Hepatic stellate cell (primary cell): Measurements from ENCODE around the gene TMEM132D.

Source experiments
- DNase-seq: peaks from one replicate; pipeline ENCODE4 v3.0.0; 2011; ENCODE audit warnings: low spot score

The TMEM132D gene

DNA sequence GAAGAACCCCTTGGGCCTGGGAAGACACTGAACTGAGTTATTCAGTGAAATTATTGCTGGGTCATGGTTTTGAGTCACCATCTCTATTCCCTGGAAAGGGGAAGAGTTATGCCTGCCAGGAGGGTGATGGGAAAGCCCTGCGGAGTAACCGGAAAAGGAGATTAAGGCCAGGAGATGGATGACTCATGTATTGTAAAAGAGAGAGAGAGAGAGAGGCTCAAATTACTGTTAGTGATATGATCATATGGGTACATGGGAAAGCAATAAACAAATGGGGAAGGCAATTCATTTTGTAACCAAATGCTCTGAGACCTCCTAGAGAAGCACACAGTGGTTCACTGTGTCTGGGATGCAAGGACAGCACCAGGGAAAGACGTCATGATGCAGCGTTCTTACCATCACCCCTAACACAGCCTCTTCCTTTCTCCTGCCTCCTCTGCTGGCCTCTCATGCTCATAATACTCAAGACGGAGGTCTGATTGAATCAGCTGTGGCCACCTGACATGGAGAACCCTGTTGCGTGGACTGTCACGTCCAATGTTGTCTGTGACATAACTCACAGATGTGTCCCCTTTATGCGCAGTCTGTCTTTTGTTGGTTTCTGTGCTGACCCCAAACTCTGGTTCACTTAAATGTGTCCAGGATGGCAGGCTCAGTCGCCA is 243.7 kb downstream of the TMEM132D start:
- DNase-seq, result no peak

DNA sequence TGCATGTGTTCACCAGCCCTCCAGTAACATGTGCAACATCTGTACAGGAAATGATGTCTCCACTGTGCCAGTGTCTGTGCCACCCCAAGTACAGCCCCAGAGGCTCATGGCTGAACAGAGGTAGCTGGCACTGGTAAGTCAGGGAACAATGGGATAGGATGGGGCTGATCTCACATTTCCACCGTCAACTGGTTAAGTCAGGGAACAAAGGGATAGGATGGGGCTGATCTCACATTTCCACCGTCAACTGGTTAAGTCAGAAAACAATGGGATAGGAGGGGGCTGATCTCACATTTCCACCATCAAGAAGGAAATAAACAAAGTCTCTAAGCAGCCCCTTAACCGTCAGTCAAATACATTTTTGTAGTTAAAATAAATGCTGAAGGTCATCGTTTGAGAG is 246.6 kb downstream of the TMEM132D start:
- no peak for DNase-seq

DNA sequence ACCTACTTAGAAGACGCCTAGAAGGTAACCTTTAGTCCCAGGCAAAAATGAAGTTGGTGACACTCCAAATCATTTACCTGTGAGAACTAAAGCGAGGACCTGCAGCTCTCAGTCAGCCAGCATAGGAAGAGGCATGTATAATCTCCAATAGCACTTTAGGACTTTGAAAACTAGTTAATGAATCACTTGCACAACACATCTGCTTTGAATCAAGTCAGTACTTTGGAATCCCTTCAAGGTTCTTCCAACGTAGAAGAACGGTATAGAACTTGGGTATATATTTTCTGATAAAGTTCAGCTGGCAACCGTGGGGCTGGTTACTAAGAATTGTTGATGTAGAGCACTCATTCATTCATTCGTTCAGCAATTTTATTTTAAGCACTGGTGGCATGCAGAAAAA is 251.9 kb downstream of the TMEM132D start:
- DNase-seq, result no peak

DNA sequence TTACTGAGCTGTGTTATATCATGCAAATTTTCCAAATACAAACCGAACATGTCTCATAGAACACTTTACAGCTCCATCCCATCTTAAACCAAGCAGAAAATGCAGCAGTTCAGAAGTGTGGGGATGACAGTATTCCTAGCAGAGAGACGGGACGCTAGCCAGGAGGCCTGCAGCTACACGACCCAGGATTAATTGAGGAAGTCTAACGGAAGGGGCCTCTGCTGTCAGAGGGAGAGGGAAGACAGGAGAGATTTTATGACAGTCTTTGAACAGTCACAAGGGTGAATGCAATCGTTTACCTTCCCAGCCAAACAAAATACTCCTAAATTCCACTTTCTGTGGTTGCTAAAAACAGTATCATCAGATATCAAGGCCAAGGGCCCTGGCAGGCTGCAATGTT is 261.9 kb downstream of the TMEM132D start:
- DNase-seq, result no peak

DNA sequence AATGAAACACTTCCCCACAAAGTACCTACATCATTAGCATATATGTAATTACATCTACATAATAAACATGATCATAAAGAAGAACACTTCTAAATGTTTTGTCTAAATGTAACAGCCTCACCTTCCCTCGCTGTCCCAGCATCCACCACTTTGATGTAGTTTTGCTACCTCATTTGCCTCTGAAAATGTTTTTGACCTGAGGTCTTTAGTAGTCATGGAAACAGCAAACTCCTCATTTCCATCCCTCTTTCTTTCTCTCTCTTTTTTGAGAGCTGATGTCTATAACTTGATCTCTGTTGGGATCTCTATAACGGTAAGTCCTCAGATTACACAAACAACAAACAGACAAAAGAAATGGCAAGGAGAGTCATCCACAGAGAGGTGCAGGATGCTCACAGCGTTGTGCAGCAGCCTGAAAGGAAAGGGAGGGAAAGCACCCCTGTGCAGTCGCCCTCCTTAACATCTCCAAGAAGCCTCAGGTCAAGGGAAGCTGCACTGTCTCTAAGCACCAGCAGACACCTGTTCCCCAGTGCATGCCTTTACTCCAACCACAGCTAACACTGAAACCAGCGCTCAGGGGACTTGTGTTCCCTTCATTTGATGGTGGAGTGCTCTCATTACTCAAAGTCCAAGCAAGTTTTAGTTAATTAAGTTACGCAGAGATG is 268.7 kb downstream of the TMEM132D start:
- DNase-seq, result no peak

DNA sequence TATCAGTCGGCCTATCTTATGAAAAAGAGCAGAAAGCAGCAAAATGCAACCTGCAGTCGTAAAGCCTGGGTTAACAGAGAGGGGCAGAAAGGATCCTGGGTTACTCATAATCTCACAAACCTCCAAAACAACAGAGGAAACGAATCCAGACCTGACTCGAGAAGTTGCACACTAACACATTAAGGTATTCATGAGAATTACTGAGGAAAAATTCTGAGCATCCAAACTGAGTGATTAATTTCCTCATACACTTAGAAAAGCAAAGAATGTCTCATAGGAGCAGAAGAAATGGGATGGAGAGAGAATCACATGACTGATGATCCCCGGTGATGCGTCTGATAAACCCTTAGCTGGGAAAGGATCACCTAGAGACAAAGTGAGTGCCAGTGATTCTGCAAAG is 272.5 kb downstream of the TMEM132D start:
- no peak for DNase-seq

DNA sequence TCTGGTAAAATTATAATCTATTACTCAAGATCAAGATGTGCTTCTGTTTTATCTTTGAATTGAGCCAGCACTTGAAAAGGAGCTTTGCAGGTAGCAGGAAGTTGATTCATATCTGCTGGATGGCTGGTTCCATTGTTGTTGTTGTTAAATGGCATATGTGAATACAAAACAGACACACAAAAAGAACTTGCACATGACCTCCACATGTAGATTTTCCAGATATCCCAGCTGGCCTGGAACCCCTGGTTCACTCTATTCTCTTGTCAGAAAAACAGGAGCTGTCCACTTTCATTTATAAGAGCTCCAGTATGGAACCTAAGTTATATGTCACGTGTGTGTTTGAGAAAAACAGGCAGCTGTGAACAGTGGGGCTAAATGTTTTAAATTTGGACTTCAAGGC is 273.9 kb downstream of the TMEM132D start:
- DNase-seq, result no peak

DNA sequence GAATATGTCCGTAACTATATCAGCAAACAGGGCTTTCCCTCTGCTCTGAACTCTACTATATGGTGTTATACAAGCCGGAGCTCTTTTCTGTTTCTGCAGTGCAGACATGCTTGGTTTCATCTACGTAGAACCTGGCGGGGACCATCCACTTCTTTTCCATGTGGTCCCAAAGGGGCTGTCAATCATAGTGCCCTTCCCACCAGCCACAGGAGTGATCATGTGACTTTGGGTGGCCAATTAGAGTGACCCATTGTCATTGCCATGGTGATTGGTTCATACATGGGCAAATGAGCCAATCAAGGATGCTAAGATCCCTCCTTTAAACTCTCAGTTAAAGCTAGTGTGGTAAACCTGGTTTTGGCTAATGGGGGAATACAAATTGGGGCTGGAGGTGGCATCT is 281.3 kb downstream of the TMEM132D start:
- DNase-seq, result no peak

DNA sequence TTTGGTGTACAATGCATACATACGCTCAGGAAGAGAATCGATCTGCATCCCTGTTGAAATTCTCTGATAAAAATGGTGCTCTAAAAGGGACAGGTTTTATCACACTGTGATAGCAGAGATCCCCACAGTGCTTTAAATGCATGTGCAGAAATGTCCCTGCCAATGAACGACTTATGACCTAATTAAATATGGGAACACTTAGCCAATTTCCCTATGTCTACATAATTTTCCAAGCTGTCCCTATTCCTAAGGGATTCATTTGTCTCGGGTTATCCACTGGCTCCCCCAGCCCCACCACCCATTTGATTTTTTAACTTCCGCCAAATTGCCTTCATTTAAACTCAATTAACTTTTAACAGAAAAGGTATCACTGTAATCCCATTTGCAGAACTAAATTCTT is 284.6 kb downstream of the TMEM132D start:
- no peak for DNase-seq

DNA sequence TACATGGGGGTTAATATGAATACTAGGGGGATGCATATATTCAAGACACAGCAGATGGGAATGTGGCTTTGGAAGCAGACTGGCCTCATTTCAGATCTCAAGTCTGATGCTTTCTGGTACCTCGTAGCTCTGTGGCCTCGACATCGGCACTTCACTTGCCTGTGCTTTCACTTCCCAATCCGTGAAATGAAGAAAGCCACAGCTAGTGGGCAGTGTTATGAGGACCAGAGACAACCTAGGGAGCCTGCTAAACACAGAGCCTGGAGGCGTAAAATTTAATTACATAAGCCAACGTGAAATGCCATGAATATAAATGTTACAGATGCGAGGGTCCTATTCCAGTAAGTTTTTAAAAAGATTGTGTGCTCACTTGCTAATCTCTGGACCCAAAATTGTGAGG is 286.0 kb downstream of the TMEM132D start:
- DNase-seq, result no peak

DNA sequence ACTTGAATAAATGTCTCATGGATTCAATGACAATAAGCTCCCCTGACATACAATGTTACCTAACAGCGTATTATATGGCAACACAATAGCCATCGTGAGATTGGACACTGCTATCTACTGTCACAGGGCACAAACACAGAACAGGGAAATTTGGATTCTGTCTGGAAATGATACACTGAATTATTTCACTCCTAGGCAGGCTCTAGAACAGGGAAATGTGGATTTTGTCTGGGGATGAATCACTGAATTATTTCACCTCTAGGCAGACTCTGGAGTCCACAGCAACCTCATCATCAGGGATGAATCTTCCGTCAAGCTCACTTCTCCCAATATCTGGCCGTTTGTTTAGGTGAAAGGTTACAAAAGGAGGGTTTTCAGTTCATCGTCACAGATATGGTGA is 288.8 kb downstream of the TMEM132D start:
- no peak for DNase-seq

DNA sequence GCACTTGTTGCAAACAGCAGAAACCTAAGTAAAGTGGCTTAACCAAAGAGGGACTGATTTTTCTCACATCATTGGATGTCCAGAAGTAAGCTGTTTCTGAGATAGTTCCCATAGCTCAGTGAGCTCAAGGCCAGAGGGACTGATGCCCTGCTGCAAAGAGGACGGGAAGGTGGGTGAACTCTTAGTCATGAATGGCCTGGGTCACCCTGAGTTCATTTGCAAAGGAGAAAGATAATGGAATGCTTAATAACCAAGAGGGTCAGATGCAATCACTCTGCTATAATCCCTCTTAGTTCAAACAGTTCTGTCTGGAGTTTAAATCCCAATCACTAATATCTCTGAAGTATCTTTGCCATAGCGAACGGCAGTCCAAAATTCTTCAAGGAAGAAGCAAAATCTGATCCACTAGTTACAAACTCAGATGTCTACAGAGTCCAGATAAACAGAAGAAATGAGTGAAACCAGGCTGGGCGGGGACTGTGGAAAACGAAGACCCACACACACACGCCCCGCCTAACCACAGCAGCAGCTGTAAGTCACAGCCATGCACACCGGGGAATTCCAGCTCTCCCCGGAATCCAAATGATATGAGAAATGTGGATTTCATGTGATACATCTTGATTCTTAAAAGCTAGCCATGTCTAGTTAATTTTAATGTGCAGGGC is 289.5 kb downstream of the TMEM132D start:
- DNase-seq, result no peak

DNA sequence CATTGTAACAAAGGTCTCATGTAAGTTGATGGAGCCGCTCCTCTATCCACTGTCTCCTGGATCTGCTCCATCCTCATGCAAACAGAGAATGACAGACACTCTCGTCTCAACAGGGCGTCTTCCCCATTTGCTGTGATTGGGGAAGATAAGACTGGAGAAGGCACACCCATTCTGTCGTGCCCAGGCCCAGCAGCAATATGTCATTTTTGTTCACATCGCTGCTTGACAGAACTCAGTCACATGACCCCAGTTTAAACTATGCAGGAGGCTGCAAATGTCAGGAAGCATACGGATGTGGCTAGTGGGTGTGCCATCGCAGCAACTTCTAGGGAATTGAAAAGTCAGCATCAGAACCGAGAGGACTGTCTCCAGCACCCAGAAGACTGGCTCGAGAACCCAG is 290.5 kb downstream of the TMEM132D start:
- DNase-seq, result no peak

DNA sequence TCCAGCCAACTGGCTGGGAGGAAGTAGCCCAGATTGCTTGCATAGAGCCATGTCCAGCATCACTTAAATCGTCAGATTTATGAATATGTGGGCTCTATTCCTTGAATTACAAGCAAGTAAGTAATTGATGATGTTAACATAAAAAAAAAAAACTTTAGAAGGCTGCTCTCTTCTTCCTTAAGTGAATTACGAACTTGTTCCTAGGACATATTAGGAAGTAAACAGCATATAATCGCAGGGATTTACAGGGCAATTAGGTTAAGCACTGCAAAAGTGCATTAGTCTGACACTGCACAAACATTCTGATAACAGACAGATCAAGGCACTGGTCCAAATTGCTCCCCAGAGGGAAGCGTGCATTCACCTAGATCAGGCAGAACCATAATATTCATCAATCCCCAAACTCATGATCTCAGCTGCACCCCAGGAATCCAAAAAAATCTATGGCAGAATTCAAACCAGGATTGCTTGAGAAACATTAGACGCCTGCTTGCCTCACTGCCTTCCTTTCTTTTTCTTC is 293.2 kb downstream of the TMEM132D start:
- no peak for DNase-seq

DNA sequence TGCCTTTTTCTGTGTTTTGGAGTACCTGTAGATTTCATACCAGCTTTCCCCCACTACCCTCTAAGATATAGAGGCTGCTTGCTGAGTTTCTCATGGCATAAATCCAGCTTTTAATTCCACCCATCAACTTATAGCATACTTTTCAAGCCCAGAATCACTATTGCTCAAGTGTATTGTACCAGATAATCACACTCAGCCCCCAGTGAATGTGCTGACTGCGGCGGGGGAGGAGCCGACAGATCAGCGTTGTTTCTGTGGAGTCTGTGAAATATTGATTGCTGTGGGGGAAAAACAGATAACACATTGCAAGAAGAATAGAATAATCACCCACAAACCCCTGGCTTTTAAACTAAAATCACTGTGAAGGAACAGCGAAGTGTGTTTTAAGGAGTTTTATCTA is 296.1 kb downstream of the TMEM132D start:
- DNase-seq, result no peak

DNA sequence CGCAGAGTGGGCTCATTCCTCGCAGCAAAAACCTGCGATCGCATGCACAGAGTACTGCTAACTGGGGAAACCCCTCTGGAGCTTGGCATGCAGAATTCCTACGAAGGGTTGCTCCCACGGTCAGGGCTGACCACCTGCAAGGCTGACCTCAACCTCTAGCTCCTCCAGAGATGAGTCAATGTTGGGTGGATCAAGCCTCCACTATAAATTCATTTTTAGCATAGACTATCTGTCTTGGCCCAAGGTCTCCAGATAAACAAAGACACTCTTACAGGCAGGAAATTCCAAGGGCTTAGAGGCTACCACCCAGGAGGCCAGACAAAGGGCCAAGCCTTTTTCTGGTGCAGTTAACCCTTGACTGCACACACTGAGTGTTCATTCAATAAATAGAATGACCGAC is 296.5 kb downstream of the TMEM132D start:
- DNase-seq, result no peak

DNA sequence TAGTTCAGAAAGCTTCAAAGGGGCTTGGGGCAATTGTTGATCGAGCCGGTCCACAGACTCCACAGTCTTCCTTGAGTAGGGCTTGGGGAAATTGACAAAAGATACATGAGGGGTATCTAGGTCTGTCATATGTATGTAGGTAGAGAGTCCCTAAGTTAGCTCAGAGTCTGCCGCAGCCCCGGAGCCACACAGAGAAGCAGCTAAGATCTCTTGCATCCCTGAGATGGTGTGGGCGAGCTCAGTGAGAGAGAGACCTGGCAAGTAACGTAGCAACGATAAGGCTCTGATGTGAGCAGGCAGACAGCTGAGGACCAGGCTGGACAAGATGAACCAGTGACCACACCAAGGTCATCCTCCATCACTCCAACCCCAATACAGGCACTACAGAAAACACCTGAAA is 297.6 kb downstream of the TMEM132D start:
- DNase-seq, result no peak

DNA sequence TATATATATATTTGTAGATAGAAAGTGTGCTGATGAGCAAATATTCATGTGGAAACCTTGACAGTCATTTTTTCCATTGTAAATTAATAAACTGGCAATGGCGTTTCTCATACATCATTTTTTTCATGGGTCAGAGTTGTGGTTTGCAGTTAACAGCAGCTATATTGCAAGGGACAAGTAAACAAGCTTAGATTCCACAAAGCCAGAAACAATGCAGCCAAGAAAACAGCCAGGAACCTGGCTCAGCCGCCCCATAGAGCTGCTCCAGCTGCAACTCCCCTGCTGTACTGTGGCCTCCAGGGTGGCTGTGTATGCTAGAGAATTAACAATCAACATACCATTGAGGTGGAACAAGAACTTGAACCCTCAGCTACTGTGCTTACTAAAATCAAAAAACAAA is 298.2 kb downstream of the TMEM132D start:
- DNase-seq, result no peak

DNA sequence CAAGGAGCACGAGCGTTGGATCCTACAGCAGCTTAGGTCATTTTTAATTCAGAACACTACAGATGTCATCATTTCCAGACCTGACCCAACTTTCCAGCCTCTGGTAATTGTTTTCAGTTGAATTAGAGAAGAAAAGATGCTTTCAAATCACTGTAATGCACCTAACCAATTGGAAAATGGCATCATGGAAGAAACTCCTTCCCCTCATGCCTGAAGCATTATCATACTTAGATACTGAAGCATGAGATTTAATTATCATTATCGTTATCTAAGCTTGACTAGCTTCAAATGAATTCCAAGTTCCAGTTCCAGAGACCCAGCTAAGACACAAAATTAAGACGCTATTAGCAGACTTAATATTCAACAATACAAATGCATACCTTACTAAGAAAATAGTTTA is 299.3 kb downstream of the TMEM132D start:
- DNase-seq, result no peak

DNA sequence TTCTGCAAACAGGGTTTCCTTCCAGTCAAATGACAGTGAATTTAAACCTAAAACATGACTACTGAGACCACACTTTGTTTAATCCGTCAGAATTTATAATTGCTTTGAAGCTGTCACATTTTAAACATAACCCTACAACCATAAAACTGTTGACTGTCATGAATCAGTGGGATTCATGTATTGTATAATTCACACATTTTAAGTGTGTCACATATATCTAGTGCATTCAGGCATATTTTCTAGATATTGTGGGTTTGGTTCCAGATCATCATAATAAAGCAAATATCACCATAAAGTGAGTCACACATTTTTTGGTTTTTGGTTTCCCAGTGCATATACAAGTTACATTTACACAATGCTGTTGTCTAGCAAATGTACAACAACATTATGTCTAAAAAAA is 304.4 kb downstream of the TMEM132D start:
- no peak for DNase-seq

DNA sequence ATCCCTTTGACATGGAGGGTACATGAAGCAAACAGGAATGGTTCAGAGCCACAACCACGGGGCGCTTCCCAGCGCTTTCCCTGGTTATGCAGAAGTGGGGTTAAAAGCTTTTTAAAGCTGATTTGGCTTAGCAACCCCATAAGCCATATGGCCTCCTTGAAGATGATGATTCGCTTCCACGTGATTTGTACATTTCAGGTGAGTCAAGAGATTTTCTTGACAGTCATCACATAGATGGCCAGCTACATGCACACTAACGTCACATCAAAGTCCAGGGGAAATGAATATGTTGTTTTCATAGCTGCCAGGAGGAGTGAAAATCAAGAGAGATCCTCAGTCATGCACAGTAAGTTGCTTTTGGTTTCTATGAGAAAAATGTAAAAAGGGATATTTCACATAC is 309.7 kb downstream of the TMEM132D start:
- DNase-seq, result no peak

DNA sequence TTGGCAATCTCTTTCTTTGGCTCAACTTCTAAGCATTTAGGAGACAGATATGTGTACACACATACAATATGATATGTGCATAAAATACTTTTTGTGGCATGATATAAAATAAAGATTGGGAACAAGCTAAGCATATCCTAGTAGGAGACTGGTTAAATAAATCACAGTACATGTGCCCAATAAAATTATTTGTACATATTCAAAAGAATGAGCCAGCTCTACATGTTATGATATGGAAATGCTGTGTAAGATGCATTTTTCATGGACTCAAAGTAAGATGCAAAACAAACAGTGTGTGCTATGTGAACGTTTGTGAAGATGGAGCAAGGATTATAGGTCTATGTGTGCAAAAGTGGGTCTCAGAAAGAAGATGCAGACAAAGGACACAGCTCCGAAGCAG is 311.4 kb downstream of the TMEM132D start:
- DNase-seq, result no peak

DNA sequence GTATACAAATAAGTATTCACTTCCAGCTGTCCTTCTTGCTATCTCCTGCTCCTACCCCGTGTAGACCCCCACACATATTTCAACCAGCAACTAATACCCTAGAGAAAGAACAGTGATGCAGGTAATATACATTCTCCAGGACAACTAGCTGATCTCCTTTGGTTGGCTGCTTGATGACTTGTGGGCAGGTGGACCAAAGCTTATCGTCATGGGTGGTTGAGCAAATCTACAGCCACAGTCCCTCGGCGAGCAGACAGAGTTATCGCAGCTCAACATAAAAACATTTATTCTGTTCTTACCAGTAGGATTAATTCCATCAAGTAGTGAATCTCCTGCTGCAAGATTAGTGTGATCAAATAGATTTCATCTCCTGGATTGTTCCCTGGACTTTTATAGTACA is 314.3 kb downstream of the TMEM132D start:
- no peak for DNase-seq

DNA sequence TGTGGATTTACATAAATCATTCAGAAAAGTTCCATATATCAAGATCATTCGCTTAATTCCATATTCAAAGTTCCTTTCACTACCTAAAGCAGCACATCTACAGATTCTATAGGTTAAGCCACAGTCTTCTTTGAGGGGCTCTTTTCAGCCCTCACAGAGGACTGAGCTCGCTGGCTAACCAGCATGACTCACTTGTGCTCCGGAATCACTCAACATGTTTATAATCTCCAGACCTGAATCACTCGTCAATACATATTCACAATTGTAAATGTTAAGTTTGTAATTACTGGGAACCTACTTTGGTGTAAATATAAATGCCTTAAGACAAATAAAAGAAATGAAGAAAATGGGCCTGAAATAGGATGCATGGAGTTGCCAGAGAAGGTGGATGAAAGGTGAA is 315.7 kb downstream of the TMEM132D start:
- no peak for DNase-seq
